Limb (tissue), 2 donors: ENCODE measurements around the gene CLEC4M.

Experiments
- DNase-seq, 2 donors: peaks; one replicate each; pipeline ENCODE4 v3.0.0-alpha.2; 2016; ENCODE audit errors: extremely low spot score in 2 of 2

CLEC4M gene, protein sequence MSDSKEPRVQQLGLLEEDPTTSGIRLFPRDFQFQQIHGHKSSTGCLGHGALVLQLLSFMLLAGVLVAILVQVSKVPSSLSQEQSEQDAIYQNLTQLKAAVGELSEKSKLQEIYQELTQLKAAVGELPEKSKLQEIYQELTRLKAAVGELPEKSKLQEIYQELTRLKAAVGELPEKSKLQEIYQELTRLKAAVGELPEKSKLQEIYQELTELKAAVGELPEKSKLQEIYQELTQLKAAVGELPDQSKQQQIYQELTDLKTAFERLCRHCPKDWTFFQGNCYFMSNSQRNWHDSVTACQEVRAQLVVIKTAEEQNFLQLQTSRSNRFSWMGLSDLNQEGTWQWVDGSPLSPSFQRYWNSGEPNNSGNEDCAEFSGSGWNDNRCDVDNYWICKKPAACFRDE

GRCh38 chr19:7762719-7763293 lies at the start of gene CLEC4M:
Gene CLEC4M (plus strand): TSS chr19:7763243. CDS start chr19:7763267, 24 bp downstream.
- no peak for DNase-seq

DNA sequence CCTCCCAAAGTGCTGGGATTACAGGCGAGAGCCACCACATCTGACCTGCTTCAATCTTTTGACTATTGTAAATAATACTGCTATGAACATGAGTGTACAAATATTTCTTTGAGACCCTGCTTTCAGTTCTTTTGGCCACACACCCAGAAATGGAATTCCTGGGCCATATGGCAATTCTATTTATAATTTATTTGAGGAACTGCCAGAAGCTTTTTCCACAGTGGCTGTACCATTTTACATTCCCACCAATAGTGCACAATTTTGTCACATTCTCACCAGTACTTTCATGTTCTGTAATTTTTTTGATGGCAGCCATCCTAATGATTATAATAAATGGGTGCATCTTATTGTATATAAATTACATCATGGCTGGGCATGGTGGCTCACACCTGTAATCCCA lies 47.4 kb upstream of the CLEC4M start:
- DNase-seq = no peak

DNA sequence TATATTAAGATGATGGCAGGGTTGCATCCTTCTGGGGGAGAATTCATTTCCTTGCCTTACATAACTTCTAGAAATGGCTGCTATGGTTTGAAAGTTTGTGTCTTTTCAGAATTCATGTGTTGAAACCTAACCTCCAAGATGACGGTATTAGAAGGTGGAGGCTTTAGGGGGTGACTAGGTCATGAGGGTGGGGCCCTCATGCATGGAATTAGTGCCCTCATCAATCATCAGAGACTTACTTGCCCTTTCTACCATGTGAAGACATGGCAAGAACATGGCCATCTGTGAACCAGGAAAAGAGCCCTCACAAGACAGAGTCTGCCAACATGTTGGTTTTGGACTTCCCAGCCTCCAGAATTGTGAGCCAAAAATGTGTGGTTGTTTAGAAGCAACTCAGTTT lies 46.3 kb upstream of the CLEC4M start:
- no peak for DNase-seq

- no peak for DNase-seq
These were observed 44.4 kb upstream of the CLEC4M start for GRCh38 chr19:7718668-7719067.

DNA sequence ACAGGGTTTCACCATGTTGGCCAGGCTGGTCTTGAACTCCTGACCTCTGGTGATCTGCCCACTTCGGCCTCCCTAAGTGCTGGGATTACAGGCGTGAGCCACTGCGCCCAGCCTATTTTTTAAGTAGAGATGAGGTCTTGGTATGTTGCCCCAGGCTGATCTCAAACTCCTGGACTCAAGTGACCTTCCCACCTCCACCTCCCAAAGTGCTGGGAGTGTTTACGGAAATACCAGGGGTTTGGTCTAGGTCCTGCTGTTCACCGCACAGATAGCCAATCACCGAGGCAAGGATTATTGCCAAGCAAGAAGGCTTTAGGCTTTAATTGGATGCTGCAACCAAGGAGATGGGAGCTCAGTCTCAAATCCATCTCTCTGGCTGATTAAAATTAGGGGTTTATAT lies 42.7 kb upstream of the CLEC4M start:
- no peak for DNase-seq

- no peak for DNase-seq
These were observed 40.8 kb upstream of the CLEC4M start for GRCh38 chr19:7722231-7722651.

DNA sequence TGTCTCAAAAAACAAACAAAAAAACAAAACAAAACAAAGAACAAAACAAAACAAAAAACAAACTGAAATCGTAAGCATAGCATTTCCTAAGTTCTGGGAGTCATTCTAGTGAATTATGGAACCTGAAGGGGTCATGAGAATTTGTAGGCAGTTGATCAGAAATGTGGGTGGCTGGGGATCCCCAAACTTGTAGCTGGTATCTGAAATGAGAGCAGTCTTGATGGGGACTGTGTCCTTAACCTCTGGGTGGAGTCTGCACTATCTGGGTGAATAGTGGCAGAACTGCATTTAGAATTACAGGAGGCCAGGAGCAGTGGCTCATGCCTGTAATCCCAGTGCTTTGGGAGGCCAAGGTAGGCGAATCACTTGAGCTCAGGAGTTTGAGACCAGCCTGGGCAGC lies 37.3 kb upstream of the CLEC4M start:
- DNase-seq = no peak

DNA sequence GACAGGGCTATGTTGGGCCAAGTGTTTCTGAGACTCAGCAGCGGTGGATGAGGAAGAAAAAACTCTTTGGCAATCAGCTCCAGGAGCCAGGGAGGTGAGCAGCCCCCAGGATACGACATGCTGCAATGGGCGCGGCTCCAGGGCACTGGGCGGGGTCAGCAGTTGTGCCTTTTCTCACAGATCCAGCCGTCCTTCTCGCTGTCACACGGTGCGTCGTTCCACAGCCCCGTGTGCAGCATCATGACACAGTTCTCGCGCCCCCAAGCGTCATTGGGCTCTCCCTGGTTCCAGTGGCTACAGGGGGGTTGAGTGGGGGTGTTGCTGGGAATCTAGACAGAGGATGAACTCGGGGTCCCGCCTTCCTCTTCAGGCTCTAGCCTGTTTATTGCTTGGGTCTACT lies 33.8 kb upstream of the CLEC4M start:
- DNase-seq = no peak

DNA sequence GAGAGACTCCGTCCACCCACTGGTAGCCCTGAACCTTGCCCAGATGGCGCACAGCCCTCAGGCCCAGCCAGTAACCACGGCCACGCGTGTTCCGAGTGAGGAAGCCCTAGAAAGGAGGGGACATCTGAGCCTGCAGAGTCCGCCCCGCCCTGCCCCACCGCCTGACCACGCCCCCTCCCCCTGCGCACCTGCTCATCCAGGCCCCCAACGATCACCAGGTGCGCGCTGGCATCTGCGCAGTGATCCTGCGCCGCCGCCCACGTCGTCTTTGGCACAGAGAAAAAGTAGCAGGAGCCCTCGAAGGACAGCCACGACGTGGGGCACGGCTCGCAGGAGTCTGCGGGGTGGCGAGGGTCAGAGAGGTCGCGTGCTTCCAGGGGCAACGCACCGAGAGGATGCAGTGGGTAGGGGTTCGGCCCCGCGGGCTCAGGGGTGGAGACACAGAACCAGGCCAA lies 33.2 kb upstream of the CLEC4M start:
- DNase-seq = no peak

GRCh38 chr19:7730286-7731217 lies 32.5 kb upstream of the CLEC4M start:
- DNase-seq = no peak

DNA sequence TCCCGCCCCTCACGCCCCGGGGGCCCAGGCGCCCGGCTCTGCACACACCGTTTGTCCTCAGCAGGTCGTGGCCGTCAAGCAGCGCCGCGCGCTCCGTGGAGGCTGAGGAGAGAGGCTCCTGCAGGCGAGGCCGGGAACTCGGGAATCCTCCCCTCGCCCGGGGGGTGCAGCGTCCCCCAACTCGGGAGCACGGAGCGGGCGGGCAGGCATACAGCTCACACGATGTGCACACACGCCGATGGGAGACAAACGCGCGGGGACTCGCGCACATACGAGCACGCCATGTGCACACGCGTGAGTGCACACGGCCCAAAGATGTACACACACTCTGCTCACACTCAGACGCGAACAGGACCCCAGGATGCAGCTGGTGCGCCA lies 31.8 kb upstream of the CLEC4M start:
- no peak for DNase-seq

DNA sequence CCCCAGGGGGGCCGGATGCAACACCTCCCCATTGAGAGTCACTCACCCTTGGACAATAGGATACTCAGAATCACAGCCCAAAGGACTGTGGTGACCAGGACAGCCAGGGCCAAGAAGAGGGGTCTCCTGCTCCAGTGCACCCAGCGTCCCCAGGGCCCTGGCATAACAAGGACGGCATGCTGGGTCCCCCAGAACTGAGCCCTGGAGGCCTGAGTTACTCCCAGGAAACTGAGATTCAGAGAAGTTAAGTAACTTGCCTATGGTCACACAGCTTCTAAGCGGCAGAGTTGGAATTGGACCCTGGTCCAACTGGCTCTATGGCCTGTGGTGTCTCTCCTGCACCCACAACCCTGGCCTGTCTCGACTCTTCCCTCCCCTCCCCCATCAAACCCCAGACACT lies 31.4 kb upstream of the CLEC4M start:
- no peak for DNase-seq

GRCh38 chr19:7732045-7732444 lies 31.0 kb upstream of the CLEC4M start, which contains the start of gene CLEC4G:
Gene CLEC4G (minus strand): TSS chr19:7732110. CDS start chr19:7732102, 8 bp downstream.
- no peak for DNase-seq

DNA sequence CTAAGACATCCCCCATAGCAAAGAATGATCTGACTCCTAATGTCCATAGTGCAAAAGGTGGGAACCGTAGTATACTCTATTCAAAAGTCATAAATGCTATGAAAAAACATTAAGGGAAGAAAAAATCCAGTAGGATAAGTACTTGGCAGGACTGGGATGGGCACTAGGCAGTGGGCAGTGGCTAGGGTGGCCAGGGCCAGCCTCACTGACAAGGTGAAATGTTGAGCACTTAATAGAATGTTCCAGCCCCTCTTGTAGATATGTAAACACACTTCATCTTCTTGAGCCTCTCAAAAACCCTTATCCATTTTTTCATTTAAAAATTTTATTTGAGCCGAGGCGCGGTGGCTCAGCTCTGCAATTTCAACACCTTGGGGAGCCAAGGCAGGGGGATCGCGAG lies 29.7 kb upstream of the CLEC4M start:
- DNase-seq = no peak

- DNase-seq = no peak
These were observed 28.5 kb upstream of the CLEC4M start for GRCh38 chr19:7734220-7735203.

DNA sequence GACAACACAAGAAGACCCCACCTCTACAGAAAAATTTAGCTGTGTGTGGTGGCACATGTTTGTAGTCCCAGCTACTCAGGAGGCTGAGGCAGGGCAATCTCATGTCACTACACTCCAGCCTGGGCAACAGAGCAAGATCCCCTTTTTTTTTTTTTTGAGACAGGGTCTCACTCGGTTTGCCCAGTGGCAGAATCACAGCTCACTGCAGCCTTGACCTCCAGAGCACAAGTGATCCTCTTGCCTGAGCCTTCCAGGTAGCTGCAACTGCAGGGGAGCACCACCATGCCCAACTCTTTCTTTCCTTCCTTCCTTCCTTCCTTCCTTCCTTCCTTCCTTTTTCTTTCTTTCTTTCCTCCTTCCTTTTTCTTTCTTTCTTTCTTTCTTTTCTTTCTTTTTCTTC lies 26.9 kb upstream of the CLEC4M start:
- DNase-seq = no peak

- no peak for DNase-seq
These were observed 25.8 kb upstream of the CLEC4M start for GRCh38 chr19:7737215-7737614.

DNA sequence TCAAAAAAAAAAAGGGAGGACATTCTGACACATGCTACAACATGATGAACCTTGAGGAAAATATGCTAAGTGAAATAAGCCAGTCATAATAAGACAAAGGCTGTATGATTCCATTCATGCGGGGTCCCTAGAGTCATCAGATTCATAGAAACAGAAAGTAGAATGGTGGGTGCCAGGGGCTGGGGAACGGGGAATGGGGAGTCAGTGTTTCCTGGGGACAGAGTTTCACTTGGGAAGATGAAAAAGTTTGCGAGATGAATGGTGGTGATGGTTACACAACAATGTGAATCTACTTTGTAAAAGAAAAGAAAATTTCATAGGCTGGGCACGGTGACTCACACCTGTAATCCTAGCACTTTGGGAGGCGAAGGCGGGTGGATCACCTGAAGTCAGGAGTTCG lies 25.0 kb upstream of the CLEC4M start:
- DNase-seq = no peak

DNA sequence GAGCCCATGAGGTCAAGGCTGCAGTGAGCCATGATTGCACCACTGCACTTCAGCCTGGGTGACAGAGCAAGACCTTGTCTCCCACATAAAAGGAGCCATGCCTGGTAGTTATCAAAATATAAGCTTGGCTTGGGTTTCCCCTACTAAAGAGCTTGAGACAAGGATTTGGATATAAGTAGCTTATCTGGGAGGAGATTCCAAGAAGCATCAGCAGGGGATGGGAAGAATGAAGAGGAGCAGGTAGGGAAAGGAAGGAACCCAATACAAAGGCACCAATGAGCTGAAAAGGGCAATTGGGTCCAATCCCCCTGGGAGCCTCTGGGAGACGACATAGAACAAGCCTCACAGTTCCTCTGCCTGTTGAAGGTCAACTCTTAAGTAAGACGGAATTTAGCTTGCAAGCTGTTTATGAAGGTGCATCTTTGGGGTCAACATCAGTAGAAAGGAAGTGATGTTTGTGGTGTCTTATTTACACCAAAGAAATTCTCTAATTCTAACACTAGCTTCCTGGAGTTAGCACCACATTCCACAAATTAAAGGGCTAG lies 23.8 kb upstream of the CLEC4M start:
- no peak for DNase-seq
